GM19351 (cell line): Measurements from ENCODE around the gene SORL1-AS1.

Experiments used
- ATAC-seq: cut with Tn5 transposase; IDR thresholded peaks from one replicate; pipeline ENCODE4 v1.9.1; 2021; ENCODE audit warnings: mild to moderate bottlenecking, moderate library complexity; ENCODE audit not compliant: unreplicated experiment

The SORL1-AS1 gene

GRCh38 chr11:121394785-121395184 lies 58.0 kb downstream of the SORL1-AS1 start:
- ATAC-seq: no peak

- ATAC-seq: no peak
These were observed 58.9 kb downstream of the SORL1-AS1 start for GRCh38 chr11:121393855-121394254.

GRCh38 chr11:121391914-121392313 lies 60.9 kb downstream of the SORL1-AS1 start:
- ATAC-seq: no peak

GRCh38 chr11:121389651-121390050 lies 63.1 kb downstream of the SORL1-AS1 start:
- ATAC-seq: no peak
